Gastrocnemius medialis (tissue), 4 donors: ENCODE data around the gene PRKG1. TPM values are rescaled to one million over a fixed set of nuclear protein-coding genes. Genes with fewer than 3 reads are reported as not detected.
"Not testable (repeated sequence)": the region's sequence is repeated elsewhere in the genome, so short reads cannot be mapped to it uniquely, and the experiment has no call there.

ENCODE experiments used
- ATAC-seq, 2 donors: fragments of 150-250 bp; one replicate each; pipeline ENCODE4 v1.9.1; 2016
- DNase-seq, 2 donors: peaks; one replicate each; pipeline ENCODE4 v3.0.0-alpha.2; 2019
- H3K27ac ChIP-seq, 4 donors: fragments of 200-600 bp; sonication (generic); 1 replicate in 1 of 4; 2 replicates in 3 of 4; pipeline ENCODE4 v1.5.1; 2016 to 2018; ENCODE audit warnings: mild to moderate bottlenecking in 2 of 4, moderate library complexity in 1 of 4
- H3K27me3 ChIP-seq, 3 donors: fragments of 200-600 bp; sonication (generic) in 2 of 3; 1 replicate in 1 of 3; 2 replicates in 2 of 3; pipeline versions ENCODE4 v1.5.1 to v1.6.0; 2016 to 2019; ENCODE audit warnings: mild to moderate bottlenecking in 1 of 3, moderate library complexity in 1 of 3
- H3K36me3 ChIP-seq, 2 donors: fragments of 200-600 bp; sonication (generic) in 1 of 2; one replicate each; pipeline ENCODE4 v1.5.1; 2017 to 2018
- H3K4me1 ChIP-seq, 2 donors: fragments of 200-600 bp; sonication (generic) in 1 of 2; one replicate each; pipeline ENCODE4 v1.5.1; 2016 to 2017; ENCODE audit warnings: mild to moderate bottlenecking in 2 of 2
- H3K4me3 ChIP-seq, 4 donors: fragments of 200-600 bp; sonication (generic) in 3 of 4; 1 replicate in 1 of 4; 2 replicates in 3 of 4; pipeline ENCODE4 v1.5.1; 2016 to 2019; ENCODE audit warnings: mild to moderate bottlenecking in 2 of 4
- H3K9me3 ChIP-seq, 3 donors: fragments of 200-600 bp; sonication (generic) in 2 of 3; 1 replicate in 1 of 3; 2 replicates in 2 of 3; pipeline ENCODE4 v1.5.1; 2016 to 2019
- POLR2A ChIP-seq, 2 donors: fragments of 450-650 bp; IDR thresholded peaks; one replicate each; pipeline ENCODE4 v1.6.1; 2017; ENCODE audit warnings: antibody characterized with exemption in 2 of 2, mild to moderate bottlenecking in 2 of 2, moderate library complexity in 2 of 2
- in situ Hi-C, 4 donors: fragments of 200-750 bp; cut with MboI; loops; one replicate each; pipeline versions ENCODE4 v1.15.0 to v1.8.0; 2017; ENCODE audit warnings: low sequenced_read_pairs in 4 of 4
- intact Hi-C: fragments of 100-400 bp; cut with DNase I; formaldehyde crosslinking; loops from one replicate; pipeline ENCODE4 v1.15.1; 2023; ENCODE audit warnings: low total_unique reads
- total RNA-seq, 4 donors: library from RNA; depleted of rRNA; stranded (reverse); fragments of >200 nt; gene quantifications; one replicate each; pipeline versions ENCODE4 v1.1.0 to v1.2.3, GENCODE V29; 2016
- TF ChIP-seq, protein P1 (sequence below), 5 experiments: fragments of 450-650 bp in 3 of 5; fragments of 200-600 bp in 2 of 5; sonication (generic) in 2 of 5; IDR thresholded peaks in 4 of 5; conservative IDR thresholded peaks in 1 of 5; 1 replicate in 4 of 5; 2 replicates in 1 of 5; pipeline ENCODE4 v1.5.1; 2016 to 2019; ENCODE audit warnings: antibody characterized with exemption in 5 of 5, mild to moderate bottlenecking in 3 of 5, moderate library complexity in 3 of 5

The PRKG1 gene
- total RNA-seq, 4 donors from 2014 or later, result 10.4 to 39.4 (median 25.1) TPM

DNA sequence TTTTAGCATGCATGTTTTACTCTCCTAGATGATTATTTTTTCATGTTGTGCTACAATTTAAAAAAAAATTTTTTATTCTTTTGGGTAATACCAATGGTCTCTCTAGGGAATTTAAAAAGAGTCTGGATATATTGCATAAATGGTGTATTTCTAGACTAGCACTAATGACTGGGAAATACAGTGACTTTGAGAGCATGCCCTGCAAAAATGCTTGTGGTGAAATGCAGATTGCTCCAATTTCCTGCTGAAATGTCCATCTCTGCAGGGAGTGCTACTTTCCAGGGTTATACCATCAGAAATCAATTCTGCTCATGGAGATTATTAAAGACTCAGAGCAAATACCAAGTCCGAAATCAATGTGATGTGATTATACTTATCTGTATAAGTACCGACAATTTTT is 186.1 kb downstream of the PRKG1 start:
- Histone ChIP-seq H3K27ac (no peak overlapping the region), H3K9me3 (no peaks in the 10 kb centered on the region), H3K4me1 (no peaks in the 10 kb centered on the region), H3K36me3 (no peaks in the 10 kb centered on the region), H3K27me3 (no peaks in the 10 kb centered on the region), H3K4me3 (no peak overlapping the region)
- no peak for TF ChIP-seq POLR2A (IDR thresholded peaks at IDR 0.05)
- TF ChIP-seq, protein P1, sequence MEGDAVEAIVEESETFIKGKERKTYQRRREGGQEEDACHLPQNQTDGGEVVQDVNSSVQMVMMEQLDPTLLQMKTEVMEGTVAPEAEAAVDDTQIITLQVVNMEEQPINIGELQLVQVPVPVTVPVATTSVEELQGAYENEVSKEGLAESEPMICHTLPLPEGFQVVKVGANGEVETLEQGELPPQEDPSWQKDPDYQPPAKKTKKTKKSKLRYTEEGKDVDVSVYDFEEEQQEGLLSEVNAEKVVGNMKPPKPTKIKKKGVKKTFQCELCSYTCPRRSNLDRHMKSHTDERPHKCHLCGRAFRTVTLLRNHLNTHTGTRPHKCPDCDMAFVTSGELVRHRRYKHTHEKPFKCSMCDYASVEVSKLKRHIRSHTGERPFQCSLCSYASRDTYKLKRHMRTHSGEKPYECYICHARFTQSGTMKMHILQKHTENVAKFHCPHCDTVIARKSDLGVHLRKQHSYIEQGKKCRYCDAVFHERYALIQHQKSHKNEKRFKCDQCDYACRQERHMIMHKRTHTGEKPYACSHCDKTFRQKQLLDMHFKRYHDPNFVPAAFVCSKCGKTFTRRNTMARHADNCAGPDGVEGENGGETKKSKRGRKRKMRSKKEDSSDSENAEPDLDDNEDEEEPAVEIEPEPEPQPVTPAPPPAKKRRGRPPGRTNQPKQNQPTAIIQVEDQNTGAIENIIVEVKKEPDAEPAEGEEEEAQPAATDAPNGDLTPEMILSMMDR (IDR thresholded peaks at IDR 0.05 in 4 of 5, conservative IDR thresholded peaks at IDR 0.05 in 1 of 5), result no peak
- intact Hi-C loops (no loop called here), in situ Hi-C loops (no loop called here)
- ATAC-seq (no peak), DNase-seq (no peak)

DNA sequence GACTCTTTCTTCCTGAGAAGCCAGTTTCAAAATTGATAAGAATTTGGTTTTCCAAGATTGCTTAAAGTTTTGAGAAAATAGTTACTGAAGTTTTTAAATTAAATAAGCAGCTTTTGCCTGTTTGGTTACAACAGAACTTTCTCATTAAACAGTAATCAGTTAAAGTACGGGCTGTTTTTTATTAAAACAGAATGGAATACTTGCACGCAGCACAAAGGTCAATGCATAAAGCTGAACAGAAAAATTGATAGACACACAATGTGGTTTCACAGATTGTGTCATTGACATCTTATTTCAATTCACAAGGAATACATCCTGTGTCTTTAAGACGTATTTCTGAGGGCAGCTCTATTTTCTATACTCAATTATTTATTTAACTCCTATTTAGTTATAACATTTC is 192.2 kb downstream of the PRKG1 start:
- intact Hi-C loops, result no loop called here
- H3K4me1 ChIP-seq, result no peaks in the 10 kb centered on the region
- TF ChIP-seq POLR2A (IDR thresholded peaks at IDR 0.05), result no peak
- TF ChIP-seq, protein P1 (IDR thresholded peaks at IDR 0.05 in 4 of 5, conservative IDR thresholded peaks at IDR 0.05 in 1 of 5), result no peak
- no peak overlapping the region for H3K4me3 ChIP-seq
- H3K27ac ChIP-seq, result no peak overlapping the region
- ATAC-seq (no peak), DNase-seq (no peak)
- in situ Hi-C loops, result no loop called here
- no peaks in the 10 kb centered on the region for H3K9me3 ChIP-seq
- H3K27me3 ChIP-seq, result no peaks in the 10 kb centered on the region
- no peaks in the 10 kb centered on the region for H3K36me3 ChIP-seq

DNA sequence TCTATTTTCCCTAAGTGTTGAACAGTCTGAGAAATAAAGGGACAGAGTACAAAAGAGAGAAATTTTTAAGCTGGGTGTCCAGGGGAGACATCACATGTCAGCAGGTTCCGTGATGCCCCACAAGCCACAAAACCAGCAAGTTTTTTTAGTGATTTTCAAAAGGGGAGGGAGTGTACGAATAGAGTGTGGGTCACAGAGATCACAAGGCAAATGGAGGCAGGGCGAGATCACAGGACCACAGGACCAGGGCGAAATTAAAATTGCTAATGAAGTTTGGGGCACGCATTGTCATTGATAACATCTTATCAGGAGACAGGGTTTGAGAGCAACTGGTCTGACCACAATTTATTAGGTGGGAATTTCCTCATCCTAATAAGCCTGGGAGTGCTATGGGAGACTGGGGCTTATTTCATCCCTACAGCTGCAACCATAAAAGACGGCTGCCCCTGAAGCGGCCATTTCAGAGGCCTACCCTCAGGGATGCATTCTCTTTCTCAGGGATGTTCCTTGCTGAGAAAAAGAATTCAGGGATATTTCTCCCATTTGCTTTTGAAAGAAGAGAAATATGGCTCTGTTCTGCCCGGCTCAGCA is 193.8 kb downstream of the PRKG1 start:
- in situ Hi-C loops, H3K27ac ChIP-seq, ATAC-seq, H3K4me1 ChIP-seq, DNase-seq, H3K9me3 ChIP-seq, H3K36me3 ChIP-seq, intact Hi-C loops, H3K4me3 ChIP-seq, H3K27me3 ChIP-seq: not testable (repeated sequence)

DNA sequence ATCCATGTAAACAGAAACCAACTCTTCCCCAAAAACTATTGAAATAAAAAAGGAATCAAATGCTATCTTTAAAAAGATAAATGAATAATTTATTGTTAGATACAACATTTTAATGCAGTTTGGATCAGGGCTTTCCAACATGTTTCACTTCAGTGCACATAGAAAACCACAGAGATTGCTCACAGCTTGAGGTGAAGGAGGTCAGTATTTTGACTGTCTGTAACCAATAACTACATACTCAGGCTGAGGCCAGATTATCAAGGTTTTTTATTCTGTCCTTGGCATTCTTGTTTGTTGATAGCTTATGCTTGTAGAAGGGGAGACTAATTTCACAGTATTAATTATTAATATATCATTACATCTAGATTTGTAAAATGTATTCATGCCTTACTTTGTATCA is 195.5 kb downstream of the PRKG1 start:
- Histone ChIP-seq H3K9me3 (no peaks in the 10 kb centered on the region), H3K36me3 (no peaks in the 10 kb centered on the region), H3K4me1 (no peaks in the 10 kb centered on the region), H3K27ac (no peak overlapping the region), H3K27me3 (no peaks in the 10 kb centered on the region), H3K4me3 (no peak overlapping the region)
- no peak for ATAC-seq
- DNase-seq, result no peak
- no peak for TF ChIP-seq POLR2A (IDR thresholded peaks at IDR 0.05)
- TF ChIP-seq, protein P1 (IDR thresholded peaks at IDR 0.05 in 4 of 5, conservative IDR thresholded peaks at IDR 0.05 in 1 of 5), result no peak
- in situ Hi-C loops (no loop called here), intact Hi-C loops (no loop called here)

DNA sequence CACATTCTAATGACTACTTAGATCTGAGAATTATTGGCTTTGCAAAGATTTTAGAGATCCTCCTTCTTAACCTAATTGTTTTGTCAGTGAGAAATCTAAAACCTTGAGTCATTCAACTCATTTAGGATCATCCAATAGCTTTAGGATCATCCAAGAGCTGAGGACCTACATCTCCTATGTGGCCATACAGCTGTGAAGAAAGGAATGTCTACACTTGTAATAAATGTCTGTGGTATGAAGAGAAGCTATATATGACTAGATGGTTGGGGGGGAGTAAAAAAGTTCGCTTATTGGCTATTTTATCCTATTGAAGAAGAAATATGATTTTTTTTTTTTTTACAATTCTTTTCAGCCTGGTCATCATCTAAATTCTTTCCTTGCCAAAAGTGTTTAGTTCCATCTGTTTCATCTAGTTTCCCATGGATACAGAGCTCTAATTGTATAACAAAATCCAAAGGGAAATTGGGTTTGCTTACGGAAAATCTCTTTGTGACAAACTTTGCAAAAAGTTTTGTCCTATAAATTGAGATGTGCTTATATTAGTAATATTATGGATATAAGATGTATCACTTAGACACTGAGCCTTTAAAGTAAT is 196.7 kb downstream of the PRKG1 start:
- H3K27me3 ChIP-seq, result no peaks in the 10 kb centered on the region
- no peak for DNase-seq
- no peak overlapping the region for H3K27ac ChIP-seq
- H3K4me3 ChIP-seq, result no peak overlapping the region
- TF ChIP-seq POLR2A (IDR thresholded peaks at IDR 0.05), result no peak
- TF ChIP-seq, protein P1 (IDR thresholded peaks at IDR 0.05 in 4 of 5, conservative IDR thresholded peaks at IDR 0.05 in 1 of 5), result no peak
- ATAC-seq, result no peak
- H3K36me3 ChIP-seq, result no peaks in the 10 kb centered on the region
- in situ Hi-C loops, result no loop called here
- no peaks in the 10 kb centered on the region for H3K4me1 ChIP-seq
- no peaks in the 10 kb centered on the region for H3K9me3 ChIP-seq
- intact Hi-C loops, result no loop called here

DNA sequence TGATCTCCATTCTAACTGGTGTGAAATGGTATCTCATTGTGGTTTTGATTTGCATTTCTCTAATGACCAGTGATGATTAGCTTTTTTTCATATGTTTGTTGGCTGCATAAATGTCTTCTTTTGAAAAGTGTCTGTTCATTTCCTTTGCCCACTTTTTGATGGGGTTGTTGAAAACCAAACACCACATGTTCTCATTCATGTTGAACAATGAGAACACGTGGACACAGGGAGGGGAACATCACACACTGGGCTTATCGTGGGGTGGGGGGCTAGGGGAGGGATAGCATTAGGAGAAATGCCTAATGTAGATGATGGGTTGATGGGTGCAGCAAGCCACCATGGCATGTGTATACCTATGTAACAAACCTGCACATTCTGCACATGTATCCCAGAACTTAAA is 197.8 kb downstream of the PRKG1 start:
- H3K27me3 ChIP-seq, H3K4me1 ChIP-seq, H3K4me3 ChIP-seq, intact Hi-C loops, DNase-seq, ATAC-seq, H3K27ac ChIP-seq, in situ Hi-C loops, H3K36me3 ChIP-seq, H3K9me3 ChIP-seq: not testable (repeated sequence)
